Activated T-helper 1 cell treated with anti-CD3 and anti-CD28 coated beads, Interleukin-12 subunit alpha, Interleukin-12 subunit beta, Interleukin-2, Interleukin-4 antibody, amounts not matched to agents 30 ng/mL and 10 ng/mL and 1 ng/mL, durations not matched to agents 14 hours and 24 hours and 36 hours (primary cell): ENCODE results near the gene IER5L. TPM values are rescaled to one million over a fixed set of nuclear protein-coding genes. Genes with fewer than 3 reads are reported as not detected.

Source experiments
- DNase-seq: peaks from one replicate; pipeline ENCODE4 v3.0.0; 2021; ENCODE audit warnings: low spot score
- H3K27ac Mint-ChIP-seq: one replicate; pipeline ENCODE4 v1.8.0; 2021; ENCODE audit warnings: mild to moderate bottlenecking, mixed read lengths
- H3K27me3 Mint-ChIP-seq: one replicate; pipeline ENCODE4 v1.8.0; 2022; ENCODE audit warnings: mild to moderate bottlenecking, moderate library complexity, mixed read lengths; ENCODE audit not compliant: insufficient read depth
- H3K36me3 Mint-ChIP-seq: one replicate; pipeline ENCODE4 v1.8.0; 2021; ENCODE audit warnings: low read depth, mixed read lengths
- H3K4me1 Mint-ChIP-seq: one replicate; pipeline ENCODE4 v1.8.0; 2021; ENCODE audit warnings: low read depth, mixed read lengths
- H3K4me3 Mint-ChIP-seq: one replicate; pipeline ENCODE4 v1.8.0; 2021; ENCODE audit warnings: mild to moderate bottlenecking, moderate library complexity, mixed read lengths
- H3K9me3 Mint-ChIP-seq: one replicate; pipeline ENCODE4 v1.8.0; 2021; ENCODE audit warnings: mixed read lengths
- intact Hi-C: fragments of 100-400 bp; cut with micrococcal nuclease; formaldehyde crosslinking; loops from one replicate; pipeline ENCODE4 v1.15.1; 2024
- total RNA-seq: library from RNA; stranded (reverse); gene quantifications from 2 replicates; pipeline ENCODE4 v1.2.3, GENCODE V29; 2022

IER5L gene
- total RNA-seq, 1 donor from 2014 or later, result 14.4 TPM

DNA sequence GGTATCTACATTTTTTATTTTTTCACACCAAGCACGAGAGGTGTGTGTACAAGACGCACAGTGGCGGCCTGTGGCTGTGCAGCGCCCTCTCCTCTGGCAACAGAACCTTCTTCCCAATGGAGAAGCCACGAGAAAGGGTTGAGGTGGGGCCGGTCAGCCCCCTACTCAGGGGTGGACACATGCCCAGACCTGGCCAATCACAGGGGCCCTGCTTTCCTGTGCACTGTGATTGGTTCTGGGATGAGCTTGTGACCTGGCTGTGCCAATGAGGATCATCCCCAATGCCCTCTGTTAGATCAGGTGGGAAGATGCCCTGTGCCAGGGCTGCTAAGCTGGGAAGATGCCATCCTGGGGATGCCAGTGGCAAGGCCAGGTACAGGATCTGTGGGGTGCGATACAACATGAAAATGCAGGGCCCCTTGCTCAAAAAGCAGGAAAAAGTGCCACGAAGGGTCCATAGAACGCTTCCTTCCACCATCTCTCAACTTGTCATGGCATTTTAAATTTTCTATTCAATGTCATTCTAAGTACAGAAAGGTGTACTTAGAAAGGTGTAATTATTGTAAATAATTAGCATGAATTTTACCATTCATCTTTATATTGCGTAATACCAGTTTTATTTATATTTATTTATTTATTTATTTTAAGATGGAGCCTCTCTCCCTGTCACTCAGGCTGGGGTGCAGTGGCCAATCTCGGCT lies 15.4 kb downstream of the IER5L start:
- Mint-ChIP-seq H3K9me3 (no peaks in the 10 kb centered on the region), H3K36me3 (no peaks in the 10 kb centered on the region), H3K4me1 (peaks cover 11% of the 10 kb centered on the region), H3K4me3 (no peak overlapping the region), H3K27ac (no peak overlapping the region), H3K27me3 (no peaks in the 10 kb centered on the region)
- no peak for DNase-seq
- intact Hi-C loops, result no loop called here

DNA sequence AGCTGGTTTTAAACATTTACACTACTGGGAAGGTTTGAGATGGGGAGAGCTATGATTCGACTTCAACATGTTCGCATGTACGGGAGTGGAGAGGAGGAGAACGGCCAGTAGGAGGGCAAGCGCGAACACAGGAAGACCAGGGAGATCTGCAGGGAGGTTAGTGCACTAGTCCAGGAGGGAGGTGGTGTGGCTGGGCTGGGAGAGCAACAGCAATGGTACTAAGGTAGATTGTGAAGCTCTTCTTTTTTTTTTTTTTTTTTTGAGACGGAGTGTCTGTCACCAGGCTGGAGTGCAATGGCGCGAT lies 16.6 kb downstream of the IER5L start:
- H3K36me3 Mint-ChIP-seq, result no peaks in the 10 kb centered on the region
- H3K27me3 Mint-ChIP-seq, result no peaks in the 10 kb centered on the region
- H3K4me3 Mint-ChIP-seq, result no peak overlapping the region
- H3K9me3 Mint-ChIP-seq, result no peaks in the 10 kb centered on the region
- H3K27ac Mint-ChIP-seq, result no peak overlapping the region
- DNase-seq, result no peak
- H3K4me1 Mint-ChIP-seq, result no peaks in the 10 kb centered on the region
- intact Hi-C loops, result no loop called here

DNA sequence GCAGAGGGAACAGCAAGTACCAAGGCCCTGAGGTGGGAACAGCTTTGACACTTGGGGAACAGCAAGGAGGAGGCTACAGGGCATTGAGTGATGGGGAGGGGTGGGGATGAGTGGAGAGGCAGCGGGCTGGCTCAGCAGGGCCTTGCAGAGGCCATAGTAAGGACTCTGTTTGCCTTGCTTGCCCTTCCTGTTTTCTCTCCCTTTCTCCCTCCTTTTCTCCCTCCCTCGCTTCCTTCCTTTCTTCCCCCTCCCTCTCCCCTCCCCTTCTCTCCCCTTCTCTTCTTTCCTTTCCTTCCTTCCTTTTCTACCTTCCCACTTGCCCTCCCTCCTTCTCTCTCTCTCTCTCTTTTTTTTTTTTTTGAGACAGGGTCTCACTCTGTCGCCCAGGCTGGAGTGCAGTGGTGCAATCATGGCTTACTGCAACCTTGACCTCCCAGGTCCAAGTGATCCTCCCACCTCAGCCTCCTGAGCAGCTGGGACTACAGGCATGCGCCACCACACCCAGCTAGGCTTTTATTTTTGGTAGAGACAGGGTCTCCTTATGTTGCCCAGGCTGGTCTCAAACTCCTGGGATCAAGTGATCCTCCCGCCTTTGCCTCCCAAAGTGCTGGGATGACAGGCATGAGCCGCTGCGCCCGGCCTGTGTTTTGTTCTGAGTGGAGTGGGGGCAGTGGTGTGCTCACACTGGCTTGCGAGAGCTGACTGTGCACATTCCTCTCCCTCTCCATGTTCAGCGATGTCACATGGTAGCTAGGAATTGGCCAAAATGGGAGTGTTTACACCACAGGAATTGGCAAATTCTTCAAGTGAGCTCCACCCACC lies 17.1 kb downstream of the IER5L start:
- intact Hi-C loops, result no loop called here
- no peak overlapping the region for H3K27ac Mint-ChIP-seq
- H3K9me3 Mint-ChIP-seq, result no peaks in the 10 kb centered on the region
- H3K27me3 Mint-ChIP-seq, result no peaks in the 10 kb centered on the region
- no peaks in the 10 kb centered on the region for H3K36me3 Mint-ChIP-seq
- no peak for DNase-seq
- no peaks in the 10 kb centered on the region for H3K4me1 Mint-ChIP-seq
- H3K4me3 Mint-ChIP-seq, result no peak overlapping the region

DNA sequence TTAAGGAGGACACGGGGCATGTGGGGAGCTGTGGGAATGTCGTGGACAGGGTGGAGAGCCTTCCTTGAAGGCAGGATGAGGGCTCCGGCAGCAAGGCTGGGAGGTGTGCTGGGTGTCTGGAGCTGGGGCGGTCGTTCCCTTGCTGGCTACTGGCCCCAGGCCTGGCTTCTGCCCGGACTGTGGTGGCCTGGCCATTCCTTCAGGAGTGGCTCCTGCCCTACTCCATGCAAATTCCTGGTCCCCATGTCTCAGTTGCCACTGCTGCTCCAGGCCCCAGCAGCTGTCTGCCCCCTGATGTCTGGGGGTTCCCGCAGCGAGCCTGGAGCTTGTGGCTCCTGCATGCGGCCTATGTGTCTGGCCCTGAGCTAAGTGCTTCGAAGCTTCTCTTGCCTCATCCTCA lies 21.9 kb downstream of the IER5L start:
- H3K27me3 Mint-ChIP-seq, result no peaks in the 10 kb centered on the region
- DNase-seq, result no peak
- intact Hi-C loops, result no loop called here
- H3K36me3 Mint-ChIP-seq, result peaks cover 4% of the 10 kb centered on the region
- H3K9me3 Mint-ChIP-seq, result no peaks in the 10 kb centered on the region
- no peaks in the 10 kb centered on the region for H3K4me1 Mint-ChIP-seq
- H3K27ac Mint-ChIP-seq, result no peak overlapping the region
- H3K4me3 Mint-ChIP-seq, result no peak overlapping the region

DNA sequence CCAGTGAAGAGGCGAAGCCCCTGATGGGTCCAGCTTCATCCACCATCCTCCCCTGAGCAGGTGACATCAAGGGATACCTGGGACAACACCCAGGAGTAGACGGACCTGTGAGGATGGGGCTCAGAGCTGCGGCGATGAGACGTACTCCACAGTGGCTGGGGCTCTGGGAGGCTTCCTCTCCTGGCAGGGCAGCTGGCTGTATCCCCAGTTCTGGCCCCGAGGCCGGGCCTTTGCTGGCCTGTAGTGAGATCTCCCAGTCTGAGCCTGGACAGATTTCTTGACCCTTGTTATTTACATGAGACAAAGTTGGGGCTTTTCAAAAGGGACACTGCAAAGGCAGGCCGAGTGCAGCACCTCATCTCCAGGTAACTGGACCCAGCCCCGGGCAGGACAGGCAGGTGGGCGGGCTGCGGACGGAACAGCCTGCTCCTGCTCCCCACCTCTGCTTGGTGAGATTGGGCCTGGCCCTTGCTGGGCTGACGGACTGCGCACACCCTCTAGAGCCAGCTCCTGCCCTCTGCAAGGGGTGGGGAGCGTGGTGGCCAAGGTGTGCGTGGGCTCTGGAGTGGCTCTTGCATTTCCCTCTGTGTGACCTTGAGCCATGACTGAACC lies 23.1 kb downstream of the IER5L start:
- no peaks in the 10 kb centered on the region for H3K27me3 Mint-ChIP-seq
- no peak overlapping the region for H3K27ac Mint-ChIP-seq
- peaks cover 4% of the 10 kb centered on the region for H3K36me3 Mint-ChIP-seq
- DNase-seq, result no peak
- intact Hi-C loops, result no loop called here
- H3K9me3 Mint-ChIP-seq, result no peaks in the 10 kb centered on the region
- H3K4me1 Mint-ChIP-seq, result no peaks in the 10 kb centered on the region
- no peak overlapping the region for H3K4me3 Mint-ChIP-seq

DNA sequence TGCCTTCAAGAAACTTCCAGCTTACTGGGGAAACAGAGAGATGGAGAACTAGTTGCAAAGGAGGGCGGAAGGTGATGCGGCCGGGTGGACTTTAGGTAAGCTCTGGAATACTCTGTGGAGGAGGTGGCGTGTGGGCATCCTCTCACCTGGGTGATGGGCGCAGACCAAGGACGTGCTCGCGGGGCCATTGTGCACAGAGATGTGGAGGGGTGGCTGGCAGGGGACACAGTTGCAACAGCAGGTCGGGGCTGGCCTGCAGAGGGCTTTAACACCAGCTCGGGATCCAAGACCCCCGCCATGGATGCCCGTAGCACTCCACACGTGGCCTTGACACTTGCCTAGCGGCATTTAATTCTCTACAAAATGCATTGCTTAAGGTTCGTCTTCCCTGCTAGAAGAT lies 26.6 kb downstream of the IER5L start:
- H3K27me3 Mint-ChIP-seq, result no peaks in the 10 kb centered on the region
- H3K27ac Mint-ChIP-seq, result no peak overlapping the region

DNA sequence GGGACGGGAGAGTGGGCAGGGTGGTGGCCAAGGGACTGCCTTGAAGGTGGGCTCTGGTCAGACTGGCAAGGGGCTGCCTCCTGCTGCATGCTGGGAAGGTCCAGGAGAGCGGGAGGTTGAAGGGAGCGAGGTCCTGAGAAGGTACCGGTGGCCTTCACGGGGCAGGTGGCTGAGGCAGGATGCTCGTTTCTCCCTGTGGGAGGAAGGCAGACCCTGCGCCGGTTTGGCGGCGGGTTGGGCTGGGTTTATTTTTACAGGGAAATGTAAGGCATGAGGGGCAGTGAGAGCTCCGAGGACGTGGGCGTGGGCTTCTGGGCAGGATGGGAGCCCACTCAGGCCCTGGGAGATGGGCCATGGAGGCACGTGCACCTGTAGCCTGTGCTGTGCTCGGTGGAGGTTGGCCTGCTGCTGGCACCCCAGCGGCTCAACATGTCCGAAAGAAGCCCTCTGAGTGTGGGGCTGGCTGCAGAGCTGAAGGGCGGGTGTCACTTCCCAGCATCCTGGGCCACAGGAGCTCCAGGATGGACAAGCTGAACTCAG lies 27.3 kb downstream of the IER5L start:
- no peaks in the 10 kb centered on the region for H3K4me1 Mint-ChIP-seq

More for the DNA sequence above, 26.6 kb downstream of the IER5L start:
- H3K4me3 Mint-ChIP-seq, result no peak overlapping the region
- intact Hi-C loops, result no loop called here
- H3K9me3 Mint-ChIP-seq, result no peaks in the 10 kb centered on the region
- no peak for DNase-seq
- H3K4me1 Mint-ChIP-seq, result no peaks in the 10 kb centered on the region
- H3K36me3 Mint-ChIP-seq, result peaks cover 6% of the 10 kb centered on the region

DNA sequence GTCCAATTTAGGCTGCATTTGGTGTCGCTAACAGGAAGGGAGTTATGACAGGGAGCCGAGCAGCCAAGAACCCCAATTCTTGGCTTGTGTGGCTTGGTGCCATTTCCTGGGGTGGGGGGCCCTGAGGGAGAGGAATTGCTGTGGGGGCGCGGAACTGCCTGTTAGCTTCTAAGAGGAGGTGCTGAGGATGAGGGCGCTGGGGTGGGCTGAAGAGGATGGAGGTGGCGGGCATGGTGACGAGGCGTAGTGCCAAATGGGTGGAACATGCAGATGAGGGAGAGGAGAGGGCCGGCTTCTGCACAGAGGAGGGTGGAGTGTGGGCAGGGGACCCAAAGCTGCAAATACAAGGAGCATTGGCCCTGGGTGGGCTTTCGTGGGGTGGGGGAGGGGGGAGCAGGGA lies 27.9 kb downstream of the IER5L start:
- Mint-ChIP-seq H3K9me3 (no peaks in the 10 kb centered on the region), H3K4me3 (no peak overlapping the region), H3K4me1 (no peaks in the 10 kb centered on the region), H3K27ac (no peak overlapping the region), H3K27me3 (no peaks in the 10 kb centered on the region), H3K36me3 (peaks cover 9% of the 10 kb centered on the region)
- intact Hi-C loops, result no loop called here
- DNase-seq, result no peak

More for the DNA sequence above, 27.3 kb downstream of the IER5L start:
- no peaks in the 10 kb centered on the region for H3K27me3 Mint-ChIP-seq
- H3K27ac Mint-ChIP-seq, result no peak overlapping the region
- H3K9me3 Mint-ChIP-seq, result no peaks in the 10 kb centered on the region
- H3K36me3 Mint-ChIP-seq, result peaks cover 9% of the 10 kb centered on the region
- intact Hi-C loops, result no loop called here
- H3K4me3 Mint-ChIP-seq, result no peak overlapping the region
- DNase-seq, result no peak

DNA sequence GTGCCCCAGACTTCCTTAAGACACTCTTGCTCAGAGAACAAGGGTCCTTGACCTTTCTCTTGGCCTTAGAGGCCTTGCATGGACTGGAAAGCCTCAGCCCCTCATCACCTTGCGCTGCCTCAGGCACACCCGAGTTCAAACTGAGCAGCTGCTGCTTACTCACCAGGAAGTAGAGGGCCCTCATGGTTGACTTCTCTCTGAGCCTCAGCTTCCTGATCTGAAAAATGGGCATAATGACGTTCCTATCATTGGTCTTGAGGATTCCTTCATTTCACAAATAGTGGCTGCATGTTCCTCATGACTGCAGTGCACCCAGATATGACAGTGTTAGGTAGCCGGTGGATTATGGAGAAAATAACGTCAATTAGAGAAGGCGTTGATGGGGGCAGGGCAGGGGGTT lies 28.6 kb downstream of the IER5L start:
- intact Hi-C loops, result no loop called here
- H3K4me1 Mint-ChIP-seq, result no peaks in the 10 kb centered on the region
- peak overlapping the region; percentile 3 for H3K27ac Mint-ChIP-seq
- H3K27me3 Mint-ChIP-seq, result no peaks in the 10 kb centered on the region
- H3K9me3 Mint-ChIP-seq, result no peaks in the 10 kb centered on the region
- no peak overlapping the region for H3K4me3 Mint-ChIP-seq
- DNase-seq, result no peak
- H3K36me3 Mint-ChIP-seq, result peaks cover 9% of the 10 kb centered on the region

DNA sequence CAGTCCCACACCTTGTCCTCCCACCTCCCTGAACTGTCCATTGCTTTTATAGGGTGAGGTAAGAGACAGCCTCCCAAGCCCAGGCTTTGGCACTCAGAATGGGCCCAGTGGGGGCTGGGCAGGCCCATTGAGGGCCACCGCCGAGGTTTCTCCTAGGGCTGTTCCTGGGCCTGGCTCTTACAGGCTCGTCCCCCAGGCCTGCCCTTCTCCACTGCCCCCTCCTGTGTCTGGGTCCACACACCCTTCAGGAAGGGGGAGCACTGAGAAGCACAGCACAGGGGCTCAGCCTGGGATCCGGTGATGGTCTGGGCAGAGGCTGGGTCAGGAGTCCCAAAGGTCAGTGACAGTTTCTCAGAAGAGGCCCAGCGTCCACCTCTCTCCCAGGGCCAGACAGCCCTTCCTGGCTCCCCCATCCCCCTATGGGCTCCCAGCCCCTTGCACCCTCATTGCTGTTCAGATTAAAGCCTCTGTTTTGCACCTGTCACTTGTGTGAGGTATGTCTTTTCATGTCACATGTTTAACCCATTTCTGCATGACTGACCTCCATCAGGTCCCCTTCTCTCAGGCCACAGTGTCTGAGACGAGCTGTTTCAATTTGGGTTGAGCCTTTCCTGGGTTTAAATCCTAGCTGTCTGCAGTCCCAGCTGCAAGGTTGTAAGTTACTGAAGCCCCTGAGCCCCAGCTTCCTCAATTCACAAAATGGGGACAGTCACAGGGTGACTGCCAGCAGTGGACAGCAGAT lies 29.4 kb downstream of the IER5L start:
- Mint-ChIP-seq H3K27ac (no peak overlapping the region), H3K27me3 (no peaks in the 10 kb centered on the region), H3K9me3 (no peaks in the 10 kb centered on the region)

DNA sequence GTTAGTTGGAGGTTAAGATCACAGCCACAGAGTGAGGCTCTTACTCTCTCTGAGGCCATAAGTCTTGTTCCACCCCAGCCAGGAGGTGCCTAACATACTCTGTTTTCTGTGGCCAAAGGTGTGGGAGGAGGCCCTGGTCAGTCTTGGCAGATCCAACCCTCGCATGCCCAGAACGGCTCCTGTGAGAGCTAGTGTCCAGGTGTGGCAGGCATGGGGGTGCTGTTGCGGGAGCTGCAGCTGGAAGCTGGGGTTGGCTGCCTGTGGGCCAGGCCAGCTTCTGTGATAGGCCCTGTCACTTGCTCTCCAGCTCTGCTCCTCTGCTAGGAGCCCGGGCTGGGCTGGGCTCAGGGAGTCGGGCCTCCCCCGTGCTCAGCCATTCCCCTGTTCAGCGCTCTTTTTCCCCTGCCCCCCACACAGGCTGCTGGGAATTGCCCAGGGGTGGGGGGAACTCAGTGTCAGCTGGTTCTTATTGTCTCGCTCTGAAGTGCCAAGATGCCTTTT lies 31.6 kb downstream of the IER5L start:
- H3K27ac Mint-ChIP-seq, result no peak overlapping the region

More for the DNA sequence above, 29.4 kb downstream of the IER5L start:
- no peak for DNase-seq
- H3K4me1 Mint-ChIP-seq, result no peaks in the 10 kb centered on the region
- intact Hi-C loops, result no loop called here
- H3K4me3 Mint-ChIP-seq, result no peak overlapping the region
- peaks cover 12% of the 10 kb centered on the region for H3K36me3 Mint-ChIP-seq

DNA sequence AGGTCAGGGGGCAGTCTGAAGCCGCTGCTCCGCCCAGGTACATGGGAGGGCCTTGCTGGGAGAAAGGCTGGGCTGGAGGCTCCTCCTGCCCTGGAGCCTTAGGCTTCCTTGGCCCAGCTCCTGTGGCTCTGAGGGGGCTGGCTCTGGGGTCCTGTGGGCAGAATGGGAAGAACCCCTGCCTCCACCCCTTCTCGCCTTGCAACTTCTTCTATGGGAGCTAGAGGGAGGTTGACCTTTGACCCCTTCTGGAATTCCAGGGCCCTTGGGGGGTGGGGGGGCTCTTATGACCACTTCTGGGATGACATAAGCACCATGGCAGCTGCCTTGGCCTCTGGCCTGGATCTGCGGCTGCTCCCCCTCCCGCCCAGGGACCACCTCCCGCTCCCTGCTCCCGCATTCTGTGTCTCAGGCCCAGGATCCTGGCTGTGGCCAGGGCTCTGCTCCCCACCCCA lies 32.2 kb downstream of the IER5L start:
- Mint-ChIP-seq H3K9me3 (no peaks in the 10 kb centered on the region), H3K27me3 (no peaks in the 10 kb centered on the region), H3K27ac (no peak overlapping the region), H3K4me1 (peaks cover 15% of the 10 kb centered on the region), H3K4me3 (no peak overlapping the region), H3K36me3 (peaks cover 16% of the 10 kb centered on the region)
- intact Hi-C loops, result no loop called here
- DNase-seq, result no peak

More for the DNA sequence above, 31.6 kb downstream of the IER5L start:
- H3K4me3 Mint-ChIP-seq, result no peak overlapping the region
- peaks cover 9% of the 10 kb centered on the region for H3K4me1 Mint-ChIP-seq
- H3K27me3 Mint-ChIP-seq, result no peaks in the 10 kb centered on the region
- DNase-seq, result no peak
- intact Hi-C loops, result no loop called here
- peaks cover 17% of the 10 kb centered on the region for H3K36me3 Mint-ChIP-seq
- no peaks in the 10 kb centered on the region for H3K9me3 Mint-ChIP-seq
